ENCODE results near the gene ATG13. TPM values are rescaled to one million over a fixed set of nuclear protein-coding genes. Genes with fewer than 3 reads are reported as not detected.

The ATG13 gene
- total and polyA plus RNA-seq, 2 of the 8 experiments (the other 6 are each of a cell fraction or from before 2014, with no cell fraction given), result 65.0 to 77.4 TPM

GRCh38 chr11:46665356-46665755, 48.0 kb downstream of the ATG13 start:
- no peak overlapping the region for H2BK20ac ChIP-seq (ENCODE audit: low read length)
- no peaks in the 10 kb centered on the region for H3K79me1 ChIP-seq (ENCODE audit: low read depth, low read length)
- FAIRE-seq (no peak), DNase-seq (ENCODE audit: low read depth in 1 of 2, low spot score in 2 of 2) (no peak)
- no peak overlapping the region for H3K27ac ChIP-seq (ENCODE audit: low read depth, low read length)
- H4K5ac ChIP-seq (ENCODE audit: insufficient read length, low read depth, low read length), result no peak overlapping the region
- ChIA-PET CTCF (ENCODE audit: partially characterized antibody) (interaction anchor here (1.4 kb wide), 1 partner anchor 656 kb away, joined by 3 read pairs; no protein-coding TSS in a partner anchor), POLR2A (ENCODE audit: partially characterized antibody) (no interaction called here)
- H3K27me3 ChIP-seq (replicated peaks in 1 of 4; ENCODE audit: control insufficient read depth in 3 of 4, extremely low read depth in 1 of 4, insufficient read depth in 3 of 4, low read length in 3 of 4), result no peaks in the 10 kb centered on the region
- 88% methylated on average over 1 of the region's 1 CpG; no CpG with 5 or more reads in 1 of the 2 experiments for WGBS, 2 experiments (ENCODE audit: extremely low coverage in 1 of 2, insufficient coverage in 1 of 2, insufficient read length in 1 of 2, insufficient replicate concordance in 2 of 2, low coverage in 1 of 2, low lambda C conversion rate in 2 of 2, missing lambda C conversion rate in 1 of 2)
- no peak overlapping the region for H2BK12ac ChIP-seq (ENCODE audit: low read depth, low read length)
- H2BK15ac ChIP-seq (ENCODE audit: low read length), result no peak overlapping the region
- H4K20me1 ChIP-seq (replicated peaks in 1 of 2; ENCODE audit: control insufficient read depth in 1 of 2, insufficient read depth in 2 of 2, low read length in 2 of 2), result peaks cover 2% of the 10 kb centered on the region in 2 experiments
- H2BK120ac ChIP-seq (replicated peaks; ENCODE audit: low read depth, low read length), result no peak overlapping the region
- no peak overlapping the region for H4K91ac ChIP-seq (replicated peaks; ENCODE audit: insufficient read length, low read length)
- no peaks in the 10 kb centered on the region for H3K23me2 ChIP-seq (ENCODE audit: low read depth, low read length)
- H3K4ac ChIP-seq (replicated peaks; ENCODE audit: insufficient read length, low read depth, low read length), result no peak overlapping the region
- H3K56ac ChIP-seq (replicated peaks; ENCODE audit: insufficient read length, low read depth, low read length), result no peak overlapping the region
- no peak overlapping the region for H3K4me2 ChIP-seq (ENCODE audit: insufficient read depth in 1 of 2, low read depth in 2 of 2, low read length in 2 of 2)
- H2AK5ac ChIP-seq (ENCODE audit: low read depth, low read length), result no peak overlapping the region
- no peaks in the 10 kb centered on the region for H3K79me2 ChIP-seq (ENCODE audit: control insufficient read depth in 1 of 2, insufficient read depth in 2 of 2, low read length in 2 of 2)
- H2BK5ac ChIP-seq (ENCODE audit: low read depth, low read length), result no peak overlapping the region
- peaks cover 16 to 49% (median 37%) of the 10 kb centered on the region in 4 experiments for H3K36me3 ChIP-seq (ENCODE audit: control insufficient read depth in 2 of 4, insufficient read depth in 4 of 4, low read length in 3 of 4)
- no peaks in the 10 kb centered on the region for H3K9me3 ChIP-seq (ENCODE audit: insufficient read depth in 2 of 2, low read depth in 1 of 2, low read length in 1 of 2)
- H3K4me3 ChIP-seq (ENCODE audit: extremely low read depth in 1 of 4, insufficient read depth in 2 of 4, low read depth in 3 of 4, low read length in 4 of 4), result no peak overlapping the region
- no peak overlapping the region for H4K8ac ChIP-seq (ENCODE audit: extremely low read depth, insufficient read depth, low read length)
- no peak overlapping the region for H2AFZ ChIP-seq (ENCODE audit: low read length)
- H3K4me1 ChIP-seq (replicated peaks in 1 of 4; ENCODE audit: control insufficient read depth in 3 of 4, insufficient read depth in 4 of 4, low read length in 3 of 4), result no peaks in the 10 kb centered on the region
- no peak overlapping the region for H3K14ac ChIP-seq (ENCODE audit: insufficient read length)
- no peak overlapping the region for H3K23ac ChIP-seq (ENCODE audit: insufficient read length)
- H3K18ac ChIP-seq (ENCODE audit: extremely low read depth, low read length), result no peak overlapping the region
- no peak overlapping the region for H3K9ac ChIP-seq (replicated peaks in 1 of 4; ENCODE audit: extremely low read depth in 1 of 4, low read depth in 3 of 4, low read length in 3 of 4)
- no peak for TF ChIP-seq GABPA (IDR thresholded peaks at IDR 0.05; ENCODE audit: borderline replicate concordance, insufficient read depth, low read length)
- no peak for TF ChIP-seq SP2 (IDR thresholded peaks at IDR 0.05; ENCODE audit: low read length)
- TF ChIP-seq CHD1 (IDR thresholded peaks at IDR 0.05; ENCODE audit: low read depth, low read length), result no peak

Measured in H1 (cell line).